ENCODE data around the gene TRIM69.
"Not testable (repeated sequence)": the region's sequence is repeated elsewhere in the genome, so short reads cannot be mapped to it uniquely, and the experiment has no call there.

The TRIM69 gene

GRCh38 chr15:44736181-44736765 lies at the start of gene TRIM69:
Gene TRIM69, plus strand, starts transcription at chr15:44736528. Its CDS starts 177 bp downstream, at chr15:44736705.
- FAIRE-seq: no peak

- FAIRE-seq: not testable (repeated sequence)
Measured at GRCh38 chr15:44689318-44689717, 47.0 kb upstream of the TRIM69 start.

- not testable (repeated sequence) for FAIRE-seq
Measured at GRCh38 chr15:44690245-44690644, 46.1 kb upstream of the TRIM69 start.

DNA sequence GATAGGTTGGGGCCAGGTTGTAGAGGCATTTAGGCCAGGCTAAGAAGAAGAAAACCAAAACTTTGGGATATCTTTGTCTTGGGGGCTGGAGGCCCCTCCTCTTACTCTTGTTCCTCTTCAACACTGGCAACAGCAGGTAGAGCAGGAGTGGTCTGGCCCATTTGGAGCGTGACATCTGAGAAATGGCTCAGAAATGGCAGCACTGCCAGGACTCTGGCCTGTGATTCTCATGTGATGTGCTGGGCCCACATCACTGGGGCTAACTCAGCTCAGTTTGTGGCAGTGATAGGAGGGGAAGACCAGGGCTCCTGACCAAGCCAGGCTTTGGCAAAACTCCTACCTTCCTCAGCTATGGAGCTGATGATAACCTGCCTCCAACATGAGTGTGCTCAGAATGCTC lies 43.7 kb upstream of the TRIM69 start:
- FAIRE-seq: no peak

DNA sequence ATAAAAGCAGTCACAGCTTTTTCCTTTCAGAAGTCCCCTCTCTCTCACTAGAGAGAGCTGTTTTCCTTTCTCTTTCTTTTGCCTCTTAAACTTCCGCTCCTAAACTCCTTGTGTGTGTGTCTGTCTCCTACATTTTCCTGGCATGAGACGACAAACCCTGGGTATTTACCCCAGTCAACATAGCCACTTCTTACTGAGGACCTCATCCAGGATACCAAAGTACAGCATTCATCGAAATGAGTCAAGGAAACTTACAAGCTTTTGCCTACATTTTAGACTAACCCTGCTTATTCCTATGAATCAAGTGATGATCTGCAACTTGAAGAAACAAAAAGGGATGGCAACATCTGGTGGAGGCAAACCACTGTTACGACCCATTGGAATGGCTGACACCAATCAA lies 41.9 kb upstream of the TRIM69 start:
- no peak for FAIRE-seq

GRCh38 chr15:44695294-44695693 lies 41.0 kb upstream of the TRIM69 start:
- FAIRE-seq: no peak

GRCh38 chr15:44697014-44697413 lies 39.3 kb upstream of the TRIM69 start:
- FAIRE-seq: no peak

DNA sequence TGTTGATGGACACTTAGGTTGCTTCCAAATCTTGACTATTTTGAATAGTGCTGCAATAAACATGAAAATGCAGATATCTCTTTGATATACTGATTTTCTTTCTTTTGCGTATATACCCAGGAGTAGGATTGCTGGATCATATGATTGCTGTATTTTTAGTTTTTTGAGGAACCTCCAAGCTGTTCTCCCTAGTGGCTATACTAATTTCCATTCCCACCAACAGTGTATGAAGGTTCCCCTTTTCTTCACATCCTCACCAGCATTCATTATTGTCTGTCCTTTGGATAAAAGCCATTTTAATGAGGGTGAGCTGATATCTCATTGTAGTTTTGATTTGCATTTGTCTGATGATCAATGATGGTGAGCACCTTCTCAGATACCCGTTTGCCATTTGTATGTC lies 37.7 kb upstream of the TRIM69 start:
- no peak for FAIRE-seq

DNA sequence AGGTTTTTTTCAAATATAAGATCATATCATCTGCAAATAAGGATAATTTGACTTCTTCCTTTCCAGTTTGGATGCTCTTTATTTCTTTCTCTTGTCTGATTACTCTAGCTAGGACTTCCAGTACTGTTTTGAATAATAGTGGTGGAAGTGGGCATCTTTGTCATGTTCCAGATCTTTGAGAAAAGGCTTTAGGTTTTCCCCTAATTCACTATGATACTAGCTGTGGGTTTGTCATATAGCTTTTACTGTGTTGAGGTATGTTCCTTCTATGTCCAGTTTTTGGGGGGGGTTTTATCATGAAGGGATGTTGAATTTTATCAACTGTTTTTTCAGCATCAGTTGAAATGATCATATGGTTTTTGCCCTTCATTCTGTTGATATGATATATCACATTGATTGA lies 35.7 kb upstream of the TRIM69 start:
- FAIRE-seq: not testable (repeated sequence)

DNA sequence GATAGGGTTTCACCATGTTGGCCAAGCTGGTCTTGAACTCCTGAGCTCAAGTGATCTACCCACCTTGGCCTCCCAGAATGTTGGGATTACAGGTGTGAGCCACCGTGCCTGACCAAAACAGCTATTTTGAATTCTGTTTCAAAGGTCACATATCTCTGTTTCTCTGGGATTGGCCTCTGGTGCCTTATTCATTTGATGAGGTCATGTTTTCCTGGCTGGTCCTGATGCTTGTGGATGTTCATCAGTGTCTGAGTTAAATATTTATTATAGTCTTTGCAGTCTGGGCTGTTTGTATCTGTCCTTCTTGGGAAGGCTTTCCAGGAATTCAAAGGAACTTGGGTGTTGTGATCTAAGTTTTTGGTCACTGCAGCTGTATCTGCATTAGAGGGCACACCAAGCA lies 30.3 kb upstream of the TRIM69 start:
- FAIRE-seq: no peak

- no peak for FAIRE-seq
Measured at GRCh38 chr15:44706401-44706800, 29.9 kb upstream of the TRIM69 start.

GRCh38 chr15:44706946-44707636 lies 29.2 kb upstream of the TRIM69 start:
- FAIRE-seq: no peak

GRCh38 chr15:44710236-44711095 lies 25.9 kb upstream of the TRIM69 start:
- no peak for FAIRE-seq

GRCh38 chr15:44711096-44711742 lies 25.1 kb upstream of the TRIM69 start, which contains the start of the genes B2M and PATL2:
Gene B2M, plus strand, starts transcription at chr15:44711517. Its CDS starts 30 bp downstream, at chr15:44711547.
Gene PATL2, minus strand, starts transcription at chr15:44711323. Its CDS starts 34,833 bp downstream, at chr15:44676490.
- FAIRE-seq: peak; percentile 91

DNA sequence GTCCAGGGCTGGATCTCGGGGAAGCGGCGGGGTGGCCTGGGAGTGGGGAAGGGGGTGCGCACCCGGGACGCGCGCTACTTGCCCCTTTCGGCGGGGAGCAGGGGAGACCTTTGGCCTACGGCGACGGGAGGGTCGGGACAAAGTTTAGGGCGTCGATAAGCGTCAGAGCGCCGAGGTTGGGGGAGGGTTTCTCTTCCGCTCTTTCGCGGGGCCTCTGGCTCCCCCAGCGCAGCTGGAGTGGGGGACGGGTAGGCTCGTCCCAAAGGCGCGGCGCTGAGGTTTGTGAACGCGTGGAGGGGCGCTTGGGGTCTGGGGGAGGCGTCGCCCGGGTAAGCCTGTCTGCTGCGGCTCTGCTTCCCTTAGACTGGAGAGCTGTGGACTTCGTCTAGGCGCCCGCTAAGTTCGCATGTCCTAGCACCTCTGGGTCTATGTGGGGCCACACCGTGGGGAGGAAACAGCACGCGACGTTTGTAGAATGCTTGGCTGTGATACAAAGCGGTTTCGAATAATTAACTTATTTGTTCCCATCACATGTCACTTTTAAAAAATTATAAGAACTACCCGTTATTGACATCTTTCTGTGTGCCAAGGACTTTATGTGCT lies 24.5 kb upstream of the TRIM69 start:
- FAIRE-seq: no peak

GRCh38 chr15:44712346-44713005 lies 23.9 kb upstream of the TRIM69 start:
- no peak for FAIRE-seq

DNA sequence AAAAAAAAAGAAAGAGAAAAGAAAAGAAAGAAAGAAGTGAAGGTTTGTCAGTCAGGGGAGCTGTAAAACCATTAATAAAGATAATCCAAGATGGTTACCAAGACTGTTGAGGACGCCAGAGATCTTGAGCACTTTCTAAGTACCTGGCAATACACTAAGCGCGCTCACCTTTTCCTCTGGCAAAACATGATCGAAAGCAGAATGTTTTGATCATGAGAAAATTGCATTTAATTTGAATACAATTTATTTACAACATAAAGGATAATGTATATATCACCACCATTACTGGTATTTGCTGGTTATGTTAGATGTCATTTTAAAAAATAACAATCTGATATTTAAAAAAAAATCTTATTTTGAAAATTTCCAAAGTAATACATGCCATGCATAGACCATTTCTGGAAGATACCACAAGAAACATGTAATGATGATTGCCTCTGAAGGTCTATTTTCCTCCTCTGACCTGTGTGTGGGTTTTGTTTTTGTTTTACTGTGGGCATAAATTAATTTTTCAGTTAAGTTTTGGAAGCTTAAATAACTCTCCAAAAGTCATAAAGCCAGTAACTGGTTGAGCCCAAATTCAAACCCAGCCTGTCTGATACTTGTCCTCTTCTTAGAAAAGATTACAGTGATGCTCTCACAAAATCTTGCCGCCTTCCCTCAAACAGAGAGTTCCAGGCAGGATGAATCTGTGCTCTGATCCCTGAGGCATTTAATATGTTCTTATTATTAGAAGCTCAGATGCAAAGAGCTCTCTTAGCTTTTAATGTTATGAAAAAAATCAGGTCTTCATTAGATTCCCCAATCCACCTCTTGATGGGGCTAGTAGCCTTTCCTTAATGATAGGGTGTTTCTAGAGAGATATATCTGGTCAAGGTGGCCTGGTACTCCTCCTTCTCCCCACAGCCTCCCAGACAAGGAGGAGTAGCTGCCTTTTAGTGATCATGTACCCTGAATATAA lies 23.0 kb upstream of the TRIM69 start:
- no peak for FAIRE-seq

- FAIRE-seq: no peak
Measured at GRCh38 chr15:44715142-44715796, 21.1 kb upstream of the TRIM69 start.

- no peak for FAIRE-seq
Measured at GRCh38 chr15:44715797-44716334, 20.5 kb upstream of the TRIM69 start.
